GM12878 (cell line): ENCODE results near the gene ARHGEF17. TPM values are rescaled to one million over a fixed set of nuclear protein-coding genes. Genes with fewer than 3 reads are reported as not detected.

Experiments
- BCL3 ChIP-seq: IDR thresholded peaks from 2 replicates; pipeline ENCODE4 v1.6.1; 2011; ENCODE audit warnings: borderline replicate concordance, low read depth, mild to moderate bottlenecking, moderate library complexity, low read length; ENCODE audit not compliant: insufficient read depth, poor library complexity, severe bottlenecking
- FOS ChIP-seq: IDR thresholded peaks from 3 replicates; pipeline ENCODE4 v1.6.1; 2011; ENCODE audit warnings: borderline replicate concordance; ENCODE audit not compliant: insufficient read length; ENCODE audit errors: extremely low read depth
- FOXM1 ChIP-seq: IDR thresholded peaks from 2 replicates; pipeline ENCODE4 v1.6.1; 2012; ENCODE audit warnings: low read depth, mild to moderate bottlenecking, inconsistent platforms, low read length, moderate library complexity
- JUND ChIP-seq: IDR thresholded peaks from 2 replicates; pipeline ENCODE4 v1.6.1; 2012; ENCODE audit warnings: low read depth, mild to moderate bottlenecking, low read length, improper control_type of control experiment, moderate library complexity
- polyA plus RNA-seq, 11 experiments: library from polyadenylated mRNA; depleted of rRNA in 4 of 11; unstranded in 6 of 11; stranded (reverse) in 5 of 11; fragments of >200 nt; fragmentation: Nextera tagmentation in 4 of 11; fragmentation: Illumina TruSeq in 1 of 11; extraction: Ambion mirVana in 4 of 11; extraction: Trizol in 1 of 11; gene quantifications; 1 replicate in 1 of 11; 2 replicates in 10 of 11; pipeline versions ENCODE4 v1.2.1 to v1.2.3, GENCODE V29; 2011 to 2016; ENCODE audit warnings: inconsistent platforms in 2 of 11, missing spikeins in 2 of 11, low read depth in 1 of 11
- total RNA-seq, 4 experiments: library from RNA; depleted of rRNA in 3 of 4; stranded (reverse); fragments of >200 nt in 3 of 4; fragmentation: Illumina TruSeq in 1 of 4; extraction: Trizol in 1 of 4; gene quantifications; 2 replicates each; pipeline versions ENCODE4 v1.2.1 to v1.2.3, GENCODE V29; 2013 to 2021
- TF ChIP-seq, protein P1 (sequence below): fragments of 450-650 bp; formaldehyde crosslinking; IDR thresholded peaks from 2 replicates; pipeline ENCODE4 v1.4.0; 2020; ENCODE audit warnings: mild to moderate bottlenecking, moderate library complexity

Gene ARHGEF17
- total and polyA plus RNA-seq, 10 of the 15 experiments (the other 5 are each of a cell fraction or from before 2014, with no cell fraction given) = 0.15 to 11.0 (median 1.7) TPM

GRCh38 chr11:73388265-73389133, 80.4 kb downstream of the ARHGEF17 start (continued):
- TF ChIP-seq, protein P1, sequence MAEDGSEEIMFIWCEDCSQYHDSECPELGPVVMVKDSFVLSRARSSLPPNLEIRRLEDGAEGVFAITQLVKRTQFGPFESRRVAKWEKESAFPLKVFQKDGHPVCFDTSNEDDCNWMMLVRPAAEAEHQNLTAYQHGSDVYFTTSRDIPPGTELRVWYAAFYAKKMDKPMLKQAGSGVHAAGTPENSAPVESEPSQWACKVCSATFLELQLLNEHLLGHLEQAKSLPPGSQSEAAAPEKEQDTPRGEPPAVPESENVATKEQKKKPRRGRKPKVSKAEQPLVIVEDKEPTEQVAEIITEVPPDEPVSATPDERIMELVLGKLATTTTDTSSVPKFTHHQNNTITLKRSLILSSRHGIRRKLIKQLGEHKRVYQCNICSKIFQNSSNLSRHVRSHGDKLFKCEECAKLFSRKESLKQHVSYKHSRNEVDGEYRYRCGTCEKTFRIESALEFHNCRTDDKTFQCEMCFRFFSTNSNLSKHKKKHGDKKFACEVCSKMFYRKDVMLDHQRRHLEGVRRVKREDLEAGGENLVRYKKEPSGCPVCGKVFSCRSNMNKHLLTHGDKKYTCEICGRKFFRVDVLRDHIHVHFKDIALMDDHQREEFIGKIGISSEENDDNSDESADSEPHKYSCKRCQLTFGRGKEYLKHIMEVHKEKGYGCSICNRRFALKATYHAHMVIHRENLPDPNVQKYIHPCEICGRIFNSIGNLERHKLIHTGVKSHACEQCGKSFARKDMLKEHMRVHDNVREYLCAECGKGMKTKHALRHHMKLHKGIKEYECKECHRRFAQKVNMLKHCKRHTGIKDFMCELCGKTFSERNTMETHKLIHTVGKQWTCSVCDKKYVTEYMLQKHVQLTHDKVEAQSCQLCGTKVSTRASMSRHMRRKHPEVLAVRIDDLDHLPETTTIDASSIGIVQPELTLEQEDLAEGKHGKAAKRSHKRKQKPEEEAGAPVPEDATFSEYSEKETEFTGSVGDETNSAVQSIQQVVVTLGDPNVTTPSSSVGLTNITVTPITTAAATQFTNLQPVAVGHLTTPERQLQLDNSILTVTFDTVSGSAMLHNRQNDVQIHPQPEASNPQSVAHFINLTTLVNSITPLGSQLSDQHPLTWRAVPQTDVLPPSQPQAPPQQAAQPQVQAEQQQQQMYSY = no peak
- TF ChIP-seq BCL3 = no peak
- no peak for TF ChIP-seq FOXM1
- TF ChIP-seq FOS = no peak
- TF ChIP-seq JUND = no peak
